GM12875 (cell line): Measurements from ENCODE around the gene CSF2.

Experiments used
- H3K4me3 ChIP-seq: one replicate; pipeline ENCODE4 v1.5.1; 2011; ENCODE audit warnings: low read depth, low read length, control low read depth
- TF ChIP-seq, protein P1 (sequence below): IDR thresholded peaks from 2 replicates; pipeline ENCODE4 v1.5.1; 2011; ENCODE audit warnings: low read depth, mild to moderate bottlenecking, control low read depth, inconsistent platforms, low read length, moderate library complexity, borderline replicate concordance; ENCODE audit not compliant: insufficient read depth

Gene CSF2

GRCh38 chr5:132065351-132065937 lies 8.1 kb upstream of the CSF2 start:
- no peak overlapping the region for H3K4me3 ChIP-seq
- TF ChIP-seq, protein P1, sequence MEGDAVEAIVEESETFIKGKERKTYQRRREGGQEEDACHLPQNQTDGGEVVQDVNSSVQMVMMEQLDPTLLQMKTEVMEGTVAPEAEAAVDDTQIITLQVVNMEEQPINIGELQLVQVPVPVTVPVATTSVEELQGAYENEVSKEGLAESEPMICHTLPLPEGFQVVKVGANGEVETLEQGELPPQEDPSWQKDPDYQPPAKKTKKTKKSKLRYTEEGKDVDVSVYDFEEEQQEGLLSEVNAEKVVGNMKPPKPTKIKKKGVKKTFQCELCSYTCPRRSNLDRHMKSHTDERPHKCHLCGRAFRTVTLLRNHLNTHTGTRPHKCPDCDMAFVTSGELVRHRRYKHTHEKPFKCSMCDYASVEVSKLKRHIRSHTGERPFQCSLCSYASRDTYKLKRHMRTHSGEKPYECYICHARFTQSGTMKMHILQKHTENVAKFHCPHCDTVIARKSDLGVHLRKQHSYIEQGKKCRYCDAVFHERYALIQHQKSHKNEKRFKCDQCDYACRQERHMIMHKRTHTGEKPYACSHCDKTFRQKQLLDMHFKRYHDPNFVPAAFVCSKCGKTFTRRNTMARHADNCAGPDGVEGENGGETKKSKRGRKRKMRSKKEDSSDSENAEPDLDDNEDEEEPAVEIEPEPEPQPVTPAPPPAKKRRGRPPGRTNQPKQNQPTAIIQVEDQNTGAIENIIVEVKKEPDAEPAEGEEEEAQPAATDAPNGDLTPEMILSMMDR = peak; percentile 60

GRCh38 chr5:132065951-132066701 lies 7.5 kb upstream of the CSF2 start:
- H3K4me3 ChIP-seq = no peak overlapping the region
- TF ChIP-seq, protein P1 = no peak

GRCh38 chr5:132066871-132067270 lies 6.7 kb upstream of the CSF2 start:
- H3K4me3 ChIP-seq = no peak overlapping the region
- TF ChIP-seq, protein P1 = no peak

- H3K4me3 ChIP-seq = no peak overlapping the region
- TF ChIP-seq, protein P1 = no peak
Measured at GRCh38 chr5:132067451-132067850, 6.1 kb upstream of the CSF2 start.

DNA sequence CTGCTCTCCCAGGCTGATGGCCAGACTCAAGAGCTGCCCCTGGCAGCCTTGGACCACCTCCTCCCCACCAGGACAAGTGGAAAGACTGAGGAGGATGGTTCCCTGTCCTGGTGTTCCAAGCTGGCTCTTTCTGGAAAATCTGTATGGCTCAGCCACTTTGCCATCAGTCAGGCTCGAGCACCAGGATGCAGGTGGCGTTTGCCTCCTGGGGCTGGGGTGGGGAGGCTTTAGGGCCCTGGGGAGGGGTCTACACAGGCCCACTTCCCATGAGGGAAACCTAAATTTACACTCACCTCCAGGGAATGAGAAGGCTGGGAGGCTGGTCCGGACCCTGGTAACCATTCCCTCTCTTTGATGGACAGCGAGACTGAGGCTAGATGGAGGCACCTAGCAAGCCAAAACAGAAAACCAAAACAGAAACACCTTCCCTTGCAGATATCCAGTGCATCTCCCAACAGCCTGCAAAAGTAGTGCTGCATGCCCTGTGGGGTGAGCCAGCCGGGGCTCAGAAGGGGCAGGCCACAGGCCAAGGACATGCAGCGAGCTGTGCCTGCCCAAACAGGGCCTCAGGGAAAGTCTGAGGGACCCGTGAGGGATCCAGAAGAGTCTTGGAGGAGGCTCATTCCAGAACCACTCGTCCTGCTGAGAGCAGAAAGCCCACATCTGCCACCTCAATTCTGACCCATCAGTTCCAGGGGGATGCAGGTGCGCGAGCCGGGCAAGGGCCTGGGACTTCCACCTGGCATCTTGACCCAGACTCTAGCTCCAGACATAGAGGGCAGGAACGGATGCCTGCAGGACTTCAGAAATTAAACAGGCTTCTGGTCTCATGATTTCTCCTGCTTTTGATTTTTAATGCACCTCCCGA lies 5.4 kb upstream of the CSF2 start:
- TF ChIP-seq, protein P1 = no peak
- H3K4me3 ChIP-seq = no peak overlapping the region

DNA sequence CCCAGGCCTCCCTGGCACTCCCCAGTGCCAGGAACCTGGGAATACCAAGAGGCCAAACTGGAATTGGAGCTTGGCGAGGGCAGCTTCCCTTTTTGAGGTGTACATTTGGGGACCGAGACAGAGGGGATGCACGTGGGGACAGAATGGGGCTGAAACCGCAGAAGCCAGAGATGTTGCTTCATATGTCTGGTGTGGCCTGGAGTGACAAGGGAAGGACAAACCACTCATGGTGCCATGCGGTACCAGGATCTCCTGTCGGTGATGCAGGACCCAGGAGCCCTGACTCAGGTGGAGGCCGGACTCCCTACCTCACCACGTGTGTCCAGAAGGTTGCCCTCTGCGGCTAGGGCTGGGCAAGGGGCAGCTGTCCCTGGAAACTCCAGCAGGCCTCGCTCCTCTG lies 4.0 kb upstream of the CSF2 start:
- TF ChIP-seq, protein P1 = no peak
- no peak overlapping the region for H3K4me3 ChIP-seq
